AG10803 (cell line): ENCODE data around the gene GMFB.

Experiments
- DNase-seq: peaks from one replicate; pipeline ENCODE4 v3.0.0; 2010; ENCODE audit warnings: low read depth
- H3K4me3 ChIP-seq: 2 replicates; pipeline ENCODE4 v1.5.1; 2011; ENCODE audit warnings: mild to moderate bottlenecking, low read length, control low read depth
- CTCF ChIP-seq: conservative IDR thresholded peaks from 2 replicates; pipeline ENCODE4 v1.5.1; 2011; ENCODE audit warnings: mild to moderate bottlenecking, low read length, control low read depth, inconsistent platforms

Gene GMFB

GRCh38 chr14:54497224-54497623 lies 8.4 kb upstream of the GMFB start:
- no peak for DNase-seq
- no peak overlapping the region for H3K4me3 ChIP-seq
- no peak for TF ChIP-seq CTCF

- TF ChIP-seq CTCF = no peak
- DNase-seq = no peak
- H3K4me3 ChIP-seq = no peak overlapping the region
Observed at GRCh38 chr14:54493293-54493692, 4.5 kb upstream of the GMFB start.

GRCh38 chr14:54490445-54491175 lies 1.8 kb upstream of the GMFB start:
- no peak for TF ChIP-seq CTCF
- DNase-seq = no peak
- no peak overlapping the region for H3K4me3 ChIP-seq

- H3K4me3 ChIP-seq = peak overlapping the region; percentile 92
- TF ChIP-seq CTCF = no peak
- DNase-seq = peak; percentile 15
Observed at GRCh38 chr14:54489731-54490444, 1.1 kb upstream of the GMFB start.

GRCh38 chr14:54489318-54489683 lies 521 bp upstream of the GMFB start:
- H3K4me3 ChIP-seq = peak overlapping the region; percentile 92
- no peak for TF ChIP-seq CTCF
- no peak for DNase-seq

GRCh38 chr14:54488318-54488645 lies 498 bp downstream of the GMFB start:
- DNase-seq = no peak
- TF ChIP-seq CTCF = peak; percentile 12; the same call in 1 of the 2 replicates
- peak overlapping the region; percentile 92 for H3K4me3 ChIP-seq

GRCh38 chr14:54487771-54488170 lies 1.0 kb downstream of the GMFB start:
- peak overlapping the region; percentile 92 for H3K4me3 ChIP-seq
- no peak for TF ChIP-seq CTCF
- peak; percentile 62 for DNase-seq
